RWPE1 (cell line): ENCODE results near the gene SMDT1.

Source experiments
- CTCF ChIA-PET: fragments of 350-600 bp; sonication (Branson Sonifier 250); formaldehyde crosslinking; extraction: SDS; loops from one replicate; lab custom pipeline; 2021; lab: Yijun Ruan, JAX
- POLR2A ChIA-PET: fragments of 400-600 bp; formaldehyde crosslinking; extraction: SDS; loops from one replicate; lab custom pipeline; 2020; ENCODE audit warnings: antibody characterized with exemption; ENCODE audit not compliant: low non-redundant PET; lab: Yijun Ruan, JAX
- DNase-seq: peaks from one replicate; pipeline ENCODE4 v3.0.0; 2012; ENCODE audit warnings: low spot score
- H3K27ac ChIP-seq: fragments of 450-650 bp; 2 replicates; pipeline ENCODE4 v1.5.1; 2017
- CTCF ChIP-seq: fragments of 450-650 bp; conservative IDR thresholded peaks from 2 replicates; pipeline ENCODE4 v1.5.1; 2017; ENCODE audit warnings: low read depth, mild to moderate bottlenecking

Gene SMDT1

GRCh38 chr22:42079319-42080251, at the start of gene SMDT1:
Gene SMDT1 (plus strand): TSS chr22:42079700. CDS start chr22:42079769, 69 bp downstream.
- CTCF ChIA-PET, result interaction anchor here (0.6 to 1.0 kb wide), 4 partner anchors 11 to 208 kb away, joined by 3 to 4 read pairs (median 3); partner anchors contain the start of gene NDUFA6
- peak; percentile 100 for DNase-seq
- H3K27ac ChIP-seq, result peak within 1 kb of the TSS; percentile 90
- POLR2A ChIA-PET, result no interaction called here
- no peak for TF ChIP-seq CTCF

GRCh38 chr22:42033263-42034181, 46.0 kb upstream of the SMDT1 start:
- H3K27ac ChIP-seq, result no peak overlapping the region
- ChIA-PET CTCF (no interaction called here), POLR2A (no interaction called here)
- TF ChIP-seq CTCF, result no peak
- DNase-seq, result no peak

- ChIA-PET POLR2A (no interaction called here), CTCF (no interaction called here)
- TF ChIP-seq CTCF, result no peak
- H3K27ac ChIP-seq, result no peak overlapping the region
- DNase-seq, result no peak
Measured at GRCh38 chr22:42035256-42035655, 44.2 kb upstream of the SMDT1 start.

GRCh38 chr22:42039271-42039670, 40.2 kb upstream of the SMDT1 start:
- H3K27ac ChIP-seq, result no peak overlapping the region
- CTCF ChIA-PET, result no interaction called here
- POLR2A ChIA-PET, result no interaction called here
- no peak for TF ChIP-seq CTCF
- no peak for DNase-seq

- ChIA-PET CTCF (no interaction called here), POLR2A (no interaction called here)
- DNase-seq, result no peak
- no peak overlapping the region for H3K27ac ChIP-seq
- TF ChIP-seq CTCF, result no peak
Measured at GRCh38 chr22:42041784-42042183, 37.7 kb upstream of the SMDT1 start.

- H3K27ac ChIP-seq, result no peak overlapping the region
- no peak for TF ChIP-seq CTCF
- ChIA-PET POLR2A (no interaction called here), CTCF (no interaction called here)
- DNase-seq, result no peak
Measured at GRCh38 chr22:42050641-42051180, 28.8 kb upstream of the SMDT1 start.
